GM12872 (cell line): ENCODE data around the gene KRTAP5-4.
"Not testable (repeated sequence)": the region's sequence is repeated elsewhere in the genome, so short reads cannot be mapped to it uniquely, and the experiment has no call there.

ENCODE experiments used
- TF ChIP-seq, protein P1 (sequence below): IDR thresholded peaks from 3 replicates; pipeline ENCODE4 v1.5.1; 2011; ENCODE audit warnings: low read depth, mild to moderate bottlenecking, low read length, moderate library complexity; ENCODE audit not compliant: insufficient read depth

Gene KRTAP5-4

DNA sequence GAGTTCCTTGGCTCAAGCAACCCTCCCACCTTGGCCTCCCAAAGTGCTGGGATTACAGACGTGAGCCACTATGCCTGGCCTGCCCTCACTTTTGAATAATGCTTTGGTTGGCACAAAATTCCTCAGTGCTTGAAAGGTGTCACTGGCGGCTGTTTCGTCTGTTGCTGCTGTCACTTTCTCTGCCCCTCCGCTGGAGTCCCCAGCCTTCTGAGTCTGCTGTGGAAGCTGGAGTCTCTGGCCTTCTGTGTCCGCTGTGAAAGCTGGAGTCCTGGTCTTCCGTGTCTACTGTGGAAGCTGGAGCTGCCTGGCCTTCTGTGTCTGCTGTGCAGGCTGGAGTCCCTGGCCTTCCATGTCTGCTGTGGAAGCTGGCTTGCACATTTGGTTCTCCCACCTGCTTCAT is 31.9 kb downstream of the KRTAP5-4 start:
- TF ChIP-seq, protein P1, sequence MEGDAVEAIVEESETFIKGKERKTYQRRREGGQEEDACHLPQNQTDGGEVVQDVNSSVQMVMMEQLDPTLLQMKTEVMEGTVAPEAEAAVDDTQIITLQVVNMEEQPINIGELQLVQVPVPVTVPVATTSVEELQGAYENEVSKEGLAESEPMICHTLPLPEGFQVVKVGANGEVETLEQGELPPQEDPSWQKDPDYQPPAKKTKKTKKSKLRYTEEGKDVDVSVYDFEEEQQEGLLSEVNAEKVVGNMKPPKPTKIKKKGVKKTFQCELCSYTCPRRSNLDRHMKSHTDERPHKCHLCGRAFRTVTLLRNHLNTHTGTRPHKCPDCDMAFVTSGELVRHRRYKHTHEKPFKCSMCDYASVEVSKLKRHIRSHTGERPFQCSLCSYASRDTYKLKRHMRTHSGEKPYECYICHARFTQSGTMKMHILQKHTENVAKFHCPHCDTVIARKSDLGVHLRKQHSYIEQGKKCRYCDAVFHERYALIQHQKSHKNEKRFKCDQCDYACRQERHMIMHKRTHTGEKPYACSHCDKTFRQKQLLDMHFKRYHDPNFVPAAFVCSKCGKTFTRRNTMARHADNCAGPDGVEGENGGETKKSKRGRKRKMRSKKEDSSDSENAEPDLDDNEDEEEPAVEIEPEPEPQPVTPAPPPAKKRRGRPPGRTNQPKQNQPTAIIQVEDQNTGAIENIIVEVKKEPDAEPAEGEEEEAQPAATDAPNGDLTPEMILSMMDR: no peak

DNA sequence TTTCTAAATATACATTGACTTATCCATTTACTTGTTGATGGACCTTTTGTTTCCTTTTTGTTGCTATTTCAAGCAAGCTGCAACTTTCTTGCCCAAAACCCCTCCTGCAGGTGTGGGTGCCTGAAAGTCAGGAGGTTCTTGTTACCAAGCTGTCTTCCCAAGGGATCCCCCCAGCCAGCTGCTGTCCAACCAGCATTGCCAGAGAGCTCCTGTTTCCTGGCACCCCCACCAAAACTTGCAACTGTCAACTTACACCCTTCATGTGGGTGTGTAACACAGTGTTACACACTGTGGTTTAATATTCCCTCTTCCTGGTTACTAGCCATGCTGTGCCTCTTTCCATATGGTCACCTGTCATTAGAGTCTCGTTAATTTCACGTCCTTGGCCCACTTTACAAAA is 35.2 kb downstream of the KRTAP5-4 start:
- TF ChIP-seq, protein P1: no peak

DNA sequence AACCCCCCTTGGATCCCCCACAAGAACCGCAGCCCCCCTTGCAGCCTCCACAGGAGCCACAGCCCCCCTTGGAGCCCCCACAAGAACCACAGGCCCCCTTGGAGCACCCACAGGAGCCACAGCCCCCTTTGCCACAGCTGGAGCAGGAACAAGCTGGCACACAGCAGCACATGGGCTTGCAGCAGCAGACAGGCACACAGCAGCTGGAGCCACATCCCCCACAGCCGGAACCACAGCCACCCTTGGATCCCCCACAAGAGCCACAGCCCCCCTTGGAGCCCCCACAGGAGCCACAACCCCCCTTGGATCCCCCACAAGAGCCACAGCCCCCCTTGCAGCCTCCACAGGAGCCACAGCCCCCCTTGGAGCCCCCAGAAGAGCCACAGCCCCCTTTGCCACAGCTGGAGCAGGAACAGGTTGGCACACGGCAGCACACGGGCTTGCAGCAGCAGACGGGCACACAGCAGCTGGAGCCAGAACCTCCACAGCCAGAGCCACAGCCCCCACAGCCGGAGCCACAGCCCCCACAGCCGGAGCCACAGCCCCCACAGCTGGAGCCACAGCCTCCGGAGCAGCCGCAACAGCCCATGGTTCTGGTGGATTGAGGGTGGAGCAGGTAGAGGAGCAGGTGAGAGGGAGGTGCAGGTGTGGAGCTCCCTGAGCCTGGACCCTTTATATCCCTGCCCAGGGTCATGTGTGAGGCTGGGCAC is 37.1 kb downstream of the KRTAP5-4 start, which contains the start of gene KRTAP5-1:
Gene KRTAP5-1 (minus strand): TSS at position 623 of the 710 bp plus-strand sequence. CDS start 34 bp downstream, at position 589.
- TF ChIP-seq, protein P1: not testable (repeated sequence)

DNA sequence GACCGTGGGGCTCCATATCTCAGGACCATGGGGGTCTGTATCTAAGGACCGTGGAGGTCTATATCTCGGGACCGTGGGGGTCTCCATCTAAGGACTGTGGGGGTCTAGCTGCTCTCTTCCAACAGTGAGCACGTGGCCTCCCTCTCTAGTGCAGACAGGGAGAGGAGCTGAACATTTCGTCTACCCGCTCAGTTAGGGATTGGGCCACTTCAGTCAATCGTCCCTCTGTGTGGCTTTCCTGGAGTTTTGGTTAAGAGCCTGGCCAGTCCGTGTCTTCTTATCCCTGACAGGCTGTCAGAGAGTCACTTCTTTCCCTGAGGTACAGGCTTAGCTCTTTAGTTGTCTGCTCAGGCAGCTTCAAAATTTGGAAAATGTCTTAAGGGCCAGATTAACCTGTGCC is 40.0 kb downstream of the KRTAP5-4 start:
- TF ChIP-seq, protein P1: no peak

DNA sequence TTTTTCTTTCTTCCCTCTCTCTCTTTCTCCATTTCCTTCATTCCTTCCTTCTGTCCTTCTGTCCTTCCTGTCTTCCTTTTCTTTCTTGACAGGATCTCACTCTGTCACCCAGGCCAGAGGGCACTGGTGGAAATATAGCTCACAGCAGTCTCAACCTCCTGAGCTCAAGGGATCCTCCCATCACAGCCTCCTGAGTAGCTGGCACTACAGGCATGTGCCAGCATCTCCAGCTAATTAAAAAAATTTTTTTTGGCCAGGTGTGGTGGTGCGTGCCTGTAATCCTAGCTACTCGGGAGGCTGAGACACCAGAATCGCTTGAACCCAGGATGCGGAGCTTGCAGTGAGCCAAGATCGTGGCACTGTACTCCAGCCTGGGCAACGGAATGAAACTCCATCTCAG is 45.1 kb downstream of the KRTAP5-4 start:
- TF ChIP-seq, protein P1: no peak

DNA sequence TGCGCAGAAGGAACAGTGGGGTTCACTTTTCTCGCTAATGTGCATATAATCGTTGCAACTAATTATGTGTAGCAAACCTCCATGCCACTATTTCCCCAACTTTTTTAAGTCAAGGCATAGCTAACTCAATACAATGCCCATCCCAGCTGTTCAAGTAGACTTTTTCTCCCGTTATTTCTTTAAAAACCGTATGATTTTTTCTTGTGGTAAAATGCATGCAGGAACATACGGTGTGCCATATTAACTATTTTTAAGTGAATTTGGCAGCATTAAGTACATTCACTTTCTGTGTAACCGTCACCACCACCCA is 47.0 kb downstream of the KRTAP5-4 start:
- TF ChIP-seq, protein P1: no peak

DNA sequence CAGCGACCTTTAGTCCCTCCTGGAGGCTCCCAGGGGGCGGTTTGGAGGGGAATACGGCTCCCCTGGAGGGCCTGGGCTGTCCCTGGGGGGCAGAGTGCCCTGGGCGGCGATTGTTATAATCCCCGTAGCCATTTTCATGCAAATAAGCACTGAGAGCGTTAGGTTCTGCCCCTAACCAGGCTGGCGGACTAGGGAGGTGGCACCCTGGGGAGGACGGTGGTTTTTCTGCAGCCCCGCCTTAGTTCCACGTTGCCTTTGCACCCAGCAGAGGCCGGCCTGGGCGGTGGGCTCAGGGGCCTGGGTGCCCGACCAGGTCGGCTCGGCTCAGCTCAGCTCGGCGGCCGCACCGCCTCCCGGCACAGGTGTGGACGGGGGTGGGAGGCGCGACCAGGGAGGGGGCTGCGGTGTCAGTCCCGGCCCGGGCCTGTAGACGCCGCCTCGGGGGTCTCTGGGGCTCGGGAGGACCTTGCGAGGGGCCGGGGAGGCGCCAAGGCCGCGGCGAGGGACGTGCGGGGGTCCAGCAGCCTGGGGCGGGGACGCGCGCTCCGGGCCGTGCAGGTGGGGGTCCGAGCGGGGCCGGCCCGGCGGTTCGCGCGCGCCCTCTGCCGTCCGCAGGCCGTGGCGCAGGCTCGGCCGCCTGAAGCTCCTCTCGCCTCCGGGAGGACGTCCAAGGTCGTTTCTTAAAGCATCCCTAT is 47.6 kb downstream of the KRTAP5-4 start:
- TF ChIP-seq, protein P1: peak; percentile 82
